A549 (cell line): ENCODE measurements around the gene TYMS.

Experiments
- CEBPB ChIP-seq, 2 experiments: fragments of >200 bp in 1 of 2; sonication (Bioruptor Twin) in 1 of 2; formaldehyde crosslinking in 1 of 2; IDR thresholded peaks; 2 replicates each; pipeline ENCODE4 v1.6.1; 2012 to 2016
- CTCF ChIP-seq: fragments of >200 bp; sonication (Bioruptor Twin); formaldehyde crosslinking; IDR thresholded peaks from 3 replicates; pipeline ENCODE4 v1.5.1; 2016
- EP300 ChIP-seq, 2 experiments: fragments of >200 bp; sonication (Bioruptor Twin); formaldehyde crosslinking; IDR thresholded peaks; 2 replicates in 1 of 2; 3 replicates in 1 of 2; pipeline ENCODE4 v1.6.1; 2016 to 2017
- HDAC2 ChIP-seq: fragments of 200-600 bp; sonication (generic); IDR thresholded peaks from 2 replicates; pipeline ENCODE4 v1.6.1; 2016
- HEYL ChIP-seq: fragments of 250-450 bp; sonication (Bioruptor Pico); IDR thresholded peaks from 2 replicates; pipeline ENCODE4 v1.8.0; 2021; ENCODE audit warnings: mild to moderate bottlenecking, moderate library complexity
- MAX ChIP-seq: IDR thresholded peaks from 2 replicates; pipeline ENCODE4 v1.6.1; 2012
- PBX3 ChIP-seq: IDR thresholded peaks from 2 replicates; pipeline ENCODE4 v1.6.1; 2012
- RCOR1 ChIP-seq: fragments of 150-350 bp; IDR thresholded peaks from 2 replicates; pipeline ENCODE4 v1.6.1; 2014; ENCODE audit warnings: antibody characterized with exemption, low read length, low read depth
- SMC3 ChIP-seq: fragments of >200 bp; sonication (Bioruptor Twin); formaldehyde crosslinking; IDR thresholded peaks from 3 replicates; pipeline ENCODE4 v1.6.1; 2018; ENCODE audit warnings: inconsistent platforms
- SREBF2 ChIP-seq: fragments of 450-650 bp; IDR thresholded peaks from 2 replicates; pipeline ENCODE4 v1.6.1; 2014; ENCODE audit warnings: mild to moderate bottlenecking, moderate library complexity
- TP53 ChIP-seq: fragments of 250-450 bp; sonication (Bioruptor Pico); IDR thresholded peaks from 2 replicates; pipeline ENCODE4 v1.5.0; 2021; ENCODE audit warnings: mild to moderate bottlenecking, moderate library complexity
- USF2 ChIP-seq: fragments of 450-650 bp; IDR thresholded peaks from 2 replicates; pipeline ENCODE4 v1.6.1; 2014; ENCODE audit warnings: antibody characterized with exemption
- ZFP36 ChIP-seq: fragments of 450-650 bp; IDR thresholded peaks from 2 replicates; pipeline ENCODE4 v1.6.1; 2014; ENCODE audit warnings: borderline replicate concordance; ENCODE audit not compliant: partially characterized antibody

- TF ChIP-seq ZFP36 (no peak), CTCF (no peak), PBX3 (no peak), RCOR1 (no peak), SMC3 (no peak), SREBF2 (no peak), MAX (no peak), HDAC2 (no peak), USF2 (no peak), HEYL (no peak), TP53 (CRISPR knock-in tag) (no peak), EP300 (IDR thresholded peaks at IDR 0.05) (no peak), CEBPB (IDR thresholded peaks at IDR 0.05) (no peak)
Observed at GRCh38 chr18:688323-688722, 30.9 kb downstream of the TYMS start.
